HG03025 (cell line): ENCODE data around the gene TMPRSS11E.
"Not testable (repeated sequence)": the region's sequence is repeated elsewhere in the genome, so short reads cannot be mapped to it uniquely, and the experiment has no call there.

ENCODE experiments used
- ATAC-seq: cut with Tn5 transposase; IDR thresholded peaks from one replicate; pipeline ENCODE4 v1.9.1; 2021; ENCODE audit warnings: mild to moderate bottlenecking, moderate library complexity; ENCODE audit not compliant: unreplicated experiment, low FRiP score

TMPRSS11E gene

DNA sequence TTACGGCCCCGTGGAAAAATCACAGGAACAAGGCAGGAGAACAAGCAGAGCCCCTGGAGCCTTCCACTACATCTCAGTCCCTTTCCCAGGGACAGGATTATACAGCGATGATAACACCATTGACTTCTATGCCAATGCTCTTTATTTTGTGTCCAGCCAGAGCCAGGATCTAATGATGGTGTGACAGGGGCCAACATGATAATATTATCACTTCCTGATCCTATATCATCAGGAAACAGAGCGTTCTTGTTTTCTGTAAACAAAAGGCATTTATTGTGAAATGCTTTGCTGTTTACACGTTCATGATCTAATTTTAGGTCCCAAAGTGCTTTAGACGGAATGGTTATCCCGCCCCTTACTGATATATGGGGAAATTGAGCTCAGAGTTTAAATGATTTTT, 12.8 kb downstream of the TMPRSS11E start:
- ATAC-seq: no peak

DNA sequence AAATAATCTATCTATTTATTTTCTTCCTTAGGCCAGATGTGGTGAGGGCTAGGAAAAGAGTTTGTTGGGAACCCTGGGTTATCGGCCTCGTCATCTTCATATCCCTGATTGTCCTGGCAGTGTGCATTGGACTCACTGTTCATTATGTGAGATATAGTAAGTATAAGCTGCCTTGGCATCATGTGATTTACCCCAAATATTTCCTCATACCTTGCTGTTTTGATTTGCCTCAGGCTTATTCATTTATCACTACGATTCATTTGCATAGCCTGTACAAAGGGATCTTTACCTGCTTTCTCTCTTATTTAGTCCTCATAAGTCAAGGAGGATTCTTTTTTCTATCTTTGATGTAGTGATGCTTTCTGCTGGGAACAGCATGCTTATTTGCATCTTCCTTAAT, 14.5 kb downstream of the TMPRSS11E start:
- no peak for ATAC-seq

DNA sequence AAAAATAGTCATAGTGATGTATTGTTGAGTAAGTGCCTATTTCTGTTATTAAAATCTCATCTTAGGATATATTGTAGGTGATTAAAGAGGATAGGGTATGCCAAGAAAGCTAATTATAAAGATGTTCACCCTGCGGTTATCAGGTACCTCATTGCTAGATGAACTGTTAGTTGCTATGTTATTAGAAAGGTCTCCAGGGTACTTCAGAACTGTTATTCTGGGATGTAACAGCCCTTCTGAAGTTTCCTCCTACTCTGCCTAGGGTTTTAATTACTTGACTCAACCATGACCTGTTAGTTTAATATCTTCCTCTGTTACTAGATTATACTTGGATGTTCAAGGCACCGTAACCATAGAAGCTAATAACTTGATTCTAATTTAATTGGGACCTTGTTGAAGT, 15.4 kb downstream of the TMPRSS11E start:
- ATAC-seq: no peak

DNA sequence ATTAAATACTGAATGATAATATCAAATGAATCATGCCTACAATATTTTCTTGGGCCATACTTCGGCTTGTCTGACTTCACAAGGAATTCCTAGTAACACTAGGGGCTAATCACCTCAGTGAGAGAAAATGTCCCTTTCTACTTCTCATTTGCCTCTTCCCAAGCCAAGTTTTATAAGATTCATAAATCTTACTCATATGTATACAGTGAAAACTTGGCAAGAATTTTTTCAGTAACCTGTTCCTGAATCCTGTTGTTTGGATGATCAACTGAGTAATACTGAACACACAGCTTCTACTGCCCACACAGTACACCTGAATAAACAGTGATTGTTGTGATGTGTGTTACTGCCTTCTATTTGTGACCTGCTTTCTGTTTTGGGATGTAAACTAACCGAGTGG, 16.5 kb downstream of the TMPRSS11E start:
- ATAC-seq: no peak

DNA sequence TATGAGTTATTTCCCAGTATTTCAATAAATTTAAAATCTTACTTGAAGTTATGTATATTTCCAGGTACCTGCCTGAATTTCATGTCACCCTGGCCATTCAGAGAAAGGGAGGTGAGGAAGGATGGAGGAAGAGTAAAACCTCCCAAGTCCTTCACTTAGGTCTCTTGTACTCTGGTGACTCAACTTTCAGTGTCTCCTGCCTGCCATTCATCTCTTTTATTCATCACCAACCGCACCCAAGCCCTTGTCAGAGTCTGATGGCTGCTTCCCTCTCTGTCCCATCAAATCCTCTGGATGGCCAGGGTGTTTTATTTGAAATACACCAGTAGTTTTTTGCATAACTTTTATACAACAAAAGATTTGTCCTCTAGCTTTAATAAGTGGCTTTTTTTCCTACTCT, 17.8 kb downstream of the TMPRSS11E start:
- no peak for ATAC-seq

DNA sequence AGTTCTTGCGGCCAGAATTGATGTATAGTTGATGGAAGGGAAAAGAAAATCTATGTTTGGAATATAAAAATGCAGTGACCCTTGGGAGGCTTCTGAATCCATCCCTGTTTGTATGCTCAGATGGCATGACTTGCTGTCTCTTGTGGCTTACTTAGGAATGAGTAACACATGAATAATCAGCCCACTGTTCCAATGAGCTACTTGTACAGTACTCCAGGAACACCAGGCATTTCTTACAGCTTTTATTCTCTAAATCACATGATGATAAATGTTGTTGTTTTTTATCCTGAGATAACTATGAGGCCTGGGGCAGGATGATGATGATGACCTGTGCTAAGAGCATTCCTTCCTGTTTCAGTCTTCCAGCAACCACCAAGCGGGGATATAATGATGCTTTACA, 18.9 kb downstream of the TMPRSS11E start:
- no peak for ATAC-seq

DNA sequence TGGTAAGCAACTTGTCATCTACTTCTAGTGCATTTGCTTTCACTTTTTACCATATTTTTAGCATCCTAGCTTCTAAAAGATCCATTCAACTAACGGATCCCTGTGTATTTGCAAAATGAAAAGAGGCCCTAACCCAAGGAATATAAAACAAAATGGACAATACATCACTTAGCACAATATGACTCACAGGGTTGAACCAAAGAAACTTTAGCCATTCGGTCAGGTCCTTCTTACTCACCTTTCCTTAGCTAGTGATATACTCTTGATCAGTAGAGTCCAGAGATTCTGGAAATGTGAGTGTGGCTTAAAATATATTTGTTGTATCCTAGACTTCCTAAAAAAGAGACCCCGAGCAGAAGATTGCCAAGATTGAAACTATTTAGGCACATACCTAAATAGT, 19.5 kb downstream of the TMPRSS11E start:
- no peak for ATAC-seq

DNA sequence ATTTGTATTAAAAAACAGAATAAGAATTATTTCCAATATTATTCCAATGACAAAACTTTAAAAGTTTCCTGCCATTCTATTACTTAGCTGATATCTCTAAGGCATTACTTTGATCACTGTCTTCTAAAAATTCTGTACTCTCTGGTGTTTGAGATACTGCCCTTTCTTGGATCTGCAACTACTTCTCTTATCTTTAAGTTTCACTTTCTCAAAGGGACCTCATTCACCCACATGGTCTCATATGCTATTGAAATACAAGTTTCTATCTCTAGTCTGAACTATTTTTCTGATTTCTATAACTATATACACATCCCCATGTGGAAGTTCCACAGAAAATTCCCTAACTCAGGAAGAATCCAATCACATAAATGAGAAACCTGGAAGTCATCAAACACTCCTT, 22.2 kb downstream of the TMPRSS11E start:
- peak; percentile 93 for ATAC-seq

DNA sequence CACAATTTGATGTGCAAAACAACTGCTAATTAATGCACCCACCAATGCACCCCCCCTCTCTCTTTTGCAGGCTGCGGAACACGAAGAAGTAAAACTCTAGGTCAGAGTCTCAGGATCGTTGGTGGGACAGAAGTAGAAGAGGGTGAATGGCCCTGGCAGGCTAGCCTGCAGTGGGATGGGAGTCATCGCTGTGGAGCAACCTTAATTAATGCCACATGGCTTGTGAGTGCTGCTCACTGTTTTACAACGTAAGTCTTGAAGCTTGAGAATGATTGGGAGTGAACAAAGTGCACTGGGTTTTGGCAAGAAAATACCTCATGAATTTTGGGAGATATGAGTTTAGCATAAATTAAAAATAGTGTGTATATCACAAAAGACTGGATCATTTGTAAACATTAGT, 28.9 kb downstream of the TMPRSS11E start:
- no peak for ATAC-seq

DNA sequence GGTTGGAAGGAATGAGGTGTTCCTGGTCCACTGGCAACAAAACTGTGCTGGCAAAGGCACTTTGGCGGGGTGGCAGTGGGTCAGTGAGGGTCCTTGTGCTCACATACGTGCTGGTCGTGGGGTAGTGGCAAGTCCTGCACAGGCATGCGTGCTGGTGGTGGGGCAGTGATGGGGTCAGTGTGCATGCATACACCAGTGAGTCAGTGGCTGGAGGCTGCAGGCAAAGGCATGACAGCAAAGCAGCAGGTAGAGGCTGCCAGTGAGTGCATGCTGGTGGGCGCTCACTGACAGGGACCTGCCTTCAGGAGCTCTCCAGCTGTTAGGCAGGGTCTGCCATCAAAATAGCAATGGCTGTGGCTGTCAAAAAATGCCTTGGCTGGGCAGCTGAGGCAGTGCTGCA, 42.1 kb downstream of the TMPRSS11E start:
- ATAC-seq: no peak

DNA sequence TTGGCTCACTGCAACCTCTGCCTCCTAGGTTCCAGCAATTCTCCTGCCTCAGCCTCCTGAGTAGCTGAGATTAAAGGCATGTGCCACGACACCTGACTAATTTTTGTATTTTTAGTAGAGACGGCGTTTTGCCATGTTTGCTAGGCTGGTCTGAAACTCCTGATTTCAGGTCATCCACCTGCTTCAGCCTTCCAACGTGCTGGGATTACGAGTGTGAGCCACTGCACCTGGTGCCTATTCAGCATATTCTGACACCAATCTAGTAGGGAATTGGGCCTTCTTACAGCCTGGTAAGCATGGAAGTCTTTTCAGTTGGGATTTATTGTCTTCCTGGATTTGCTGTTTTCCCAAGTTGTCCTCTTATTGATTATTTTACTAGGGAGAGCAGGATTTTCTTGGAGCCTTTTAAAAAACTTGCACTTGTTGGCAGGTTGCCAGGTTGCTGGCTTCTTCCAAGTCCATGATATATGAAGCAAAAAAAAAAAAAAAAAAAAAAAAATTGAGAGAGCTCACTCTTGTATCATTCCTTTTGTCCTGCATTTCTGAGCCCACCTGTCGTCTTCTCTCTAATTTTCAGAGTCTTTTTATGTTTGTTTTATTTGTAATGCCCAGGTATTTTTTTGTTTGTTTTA, 43.7 kb downstream of the TMPRSS11E start:
- ATAC-seq: no peak

DNA sequence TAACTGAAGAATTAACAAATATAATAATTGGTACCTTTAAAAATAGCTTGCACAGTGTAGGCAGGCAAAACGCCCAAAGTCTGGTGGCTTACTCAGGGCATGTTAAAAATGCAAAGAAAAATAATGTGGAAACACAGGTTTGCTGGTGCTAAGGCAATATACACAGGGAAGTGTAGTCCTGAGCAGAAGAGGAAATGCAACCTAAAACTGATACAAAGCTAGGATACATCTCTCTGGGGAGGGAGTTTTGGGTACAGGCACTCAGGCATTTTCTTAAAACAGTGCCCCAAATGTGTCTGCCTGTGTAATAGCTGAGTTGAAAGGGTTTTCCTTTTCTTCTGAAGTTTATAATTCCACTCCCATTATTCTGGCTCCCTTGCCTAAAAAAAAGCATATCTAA, 47.4 kb downstream of the TMPRSS11E start:
- no peak for ATAC-seq

DNA sequence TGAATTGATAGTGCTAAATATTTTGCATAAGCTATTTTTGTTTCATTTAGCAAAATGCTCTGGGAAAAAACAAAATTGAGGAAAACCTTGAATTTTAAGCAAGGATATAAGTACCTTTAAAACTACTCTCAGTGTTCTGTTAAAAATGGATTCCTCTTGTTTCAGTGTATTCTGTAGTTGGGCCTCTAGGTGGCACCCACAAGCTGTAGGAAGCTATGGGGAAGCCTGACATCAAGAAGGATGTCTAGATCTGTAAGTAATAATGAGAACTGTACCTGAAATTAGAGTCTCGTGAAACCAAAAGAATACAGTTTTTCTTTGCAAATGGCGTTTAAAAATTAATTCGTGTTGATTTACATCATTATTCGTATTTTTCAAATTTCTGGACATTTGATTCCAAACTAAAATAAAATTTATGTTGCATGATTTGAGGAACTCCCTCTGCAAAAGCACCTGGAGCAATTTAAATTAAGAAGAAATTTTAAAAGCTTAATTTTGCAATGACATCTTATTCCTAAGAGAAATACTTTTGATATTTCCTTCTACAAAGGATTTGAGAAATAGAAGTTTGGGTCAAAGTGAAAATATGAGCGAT, 51.2 kb downstream of the TMPRSS11E start:
- ATAC-seq: peak; percentile 79

DNA sequence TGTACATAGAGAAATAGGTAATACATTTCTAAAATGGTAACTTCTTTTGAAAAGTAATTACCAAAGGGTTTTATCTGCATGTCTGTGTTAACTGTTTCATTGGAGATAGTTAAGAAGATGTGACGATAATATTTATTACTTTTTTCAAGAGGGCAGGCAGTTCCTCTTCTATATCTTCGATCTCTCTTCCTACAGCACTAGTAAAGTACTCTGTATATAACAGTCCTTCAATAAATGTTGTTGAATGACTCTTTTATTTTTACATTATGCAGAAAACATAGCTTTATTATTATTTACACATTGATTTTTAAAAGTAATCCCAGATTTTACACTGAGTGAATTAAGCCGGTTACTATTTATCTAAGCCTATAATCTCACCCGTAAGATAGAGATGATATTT, 51.8 kb downstream of the TMPRSS11E start:
- no peak for ATAC-seq

DNA sequence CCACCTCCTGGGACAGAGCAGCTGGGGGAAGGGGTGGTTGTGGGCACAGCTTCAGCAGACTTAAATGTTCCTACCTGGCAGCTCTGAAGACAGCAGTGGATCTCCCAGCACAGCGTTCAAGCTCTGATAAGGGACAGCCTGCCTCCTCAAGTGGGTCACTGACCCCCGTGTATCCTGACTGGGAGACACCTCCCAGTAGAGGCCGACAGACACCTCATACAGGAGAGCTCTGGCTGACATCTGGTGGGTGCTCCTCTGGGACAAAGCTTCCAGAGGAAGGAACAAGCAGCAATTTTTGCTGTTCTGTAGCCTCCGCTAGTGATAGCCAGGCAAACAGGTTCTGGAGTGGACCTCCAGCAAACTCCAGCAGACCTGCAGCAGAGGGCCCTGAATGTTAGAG, 56.2 kb downstream of the TMPRSS11E start:
- ATAC-seq: not testable (repeated sequence)

DNA sequence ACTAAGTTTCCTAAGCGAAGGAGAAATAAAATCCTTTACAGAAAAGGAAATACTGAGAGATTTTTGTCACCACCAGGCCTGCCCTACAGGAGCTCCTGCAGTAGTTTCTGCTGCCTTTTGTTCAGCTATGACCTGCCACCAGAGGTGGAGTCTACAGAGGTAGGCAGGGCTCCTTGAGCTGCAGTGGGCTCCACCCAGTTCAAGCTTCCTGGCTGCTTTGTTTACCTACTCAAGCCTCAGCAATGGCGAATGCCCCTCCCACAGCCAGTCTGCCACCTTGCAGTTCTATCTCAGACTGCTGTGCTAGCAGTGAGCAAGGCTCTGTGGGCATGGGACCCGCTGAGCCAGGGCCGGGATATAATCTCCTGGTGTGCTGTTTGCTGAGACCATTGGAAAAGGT, 57.6 kb downstream of the TMPRSS11E start:
- ATAC-seq: not testable (repeated sequence)

DNA sequence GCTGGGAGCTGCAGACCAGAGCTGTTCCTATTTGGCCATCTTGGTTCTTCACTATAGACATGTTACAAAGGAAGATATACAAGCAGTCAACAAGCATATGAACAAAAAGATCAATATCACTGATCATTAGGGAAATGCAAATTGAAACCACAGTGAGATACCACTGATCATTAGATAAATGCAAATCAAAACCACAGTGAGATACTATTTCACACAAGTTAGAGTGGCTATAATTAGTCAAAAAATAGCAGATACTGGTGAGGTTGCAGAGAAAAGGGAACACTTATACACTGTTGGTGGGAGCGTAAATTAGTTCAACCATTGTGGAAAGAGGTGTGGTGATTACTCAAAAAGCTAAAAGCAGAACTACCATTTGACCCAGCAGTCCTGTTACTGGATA, 58.2 kb downstream of the TMPRSS11E start:
- not testable (repeated sequence) for ATAC-seq

DNA sequence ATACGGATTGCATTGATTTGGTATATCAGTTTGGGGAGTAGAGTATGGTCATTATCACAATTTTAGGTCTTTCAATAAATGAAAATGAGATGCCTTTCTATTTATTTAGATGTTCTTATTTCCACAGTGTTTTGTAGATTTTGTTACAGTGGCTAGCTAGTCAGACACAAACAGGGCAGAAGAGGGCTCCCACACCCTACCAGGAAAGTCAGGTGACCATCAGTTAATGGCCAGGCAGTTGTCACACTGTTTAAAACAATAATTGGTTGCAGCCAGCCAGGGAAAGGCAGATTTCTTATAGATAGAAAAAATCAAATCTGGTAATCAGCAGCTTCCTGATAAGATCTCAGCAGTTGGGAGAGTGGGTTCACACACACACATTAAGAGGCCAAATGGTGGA, 71.6 kb downstream of the TMPRSS11E start:
- no peak for ATAC-seq

DNA sequence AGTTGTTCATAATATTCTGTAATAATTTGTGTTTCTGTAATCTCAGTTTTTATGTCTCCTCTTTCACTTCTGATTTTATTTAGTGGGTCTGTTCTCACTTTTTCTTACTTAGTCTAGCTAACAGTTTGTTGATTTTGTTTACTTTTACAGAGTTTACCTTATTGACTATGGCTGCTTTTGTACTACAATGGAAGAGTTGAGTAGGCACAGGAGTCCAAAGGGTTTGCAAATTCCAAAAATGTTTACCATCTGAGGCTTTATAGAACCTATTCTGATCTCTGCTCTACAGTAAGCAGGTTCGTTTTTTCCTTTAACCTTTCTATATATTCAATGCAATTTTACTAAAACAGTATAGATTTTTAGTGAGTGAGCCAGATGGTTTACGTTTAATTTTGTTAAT, 73.7 kb downstream of the TMPRSS11E start:
- no peak for ATAC-seq

DNA sequence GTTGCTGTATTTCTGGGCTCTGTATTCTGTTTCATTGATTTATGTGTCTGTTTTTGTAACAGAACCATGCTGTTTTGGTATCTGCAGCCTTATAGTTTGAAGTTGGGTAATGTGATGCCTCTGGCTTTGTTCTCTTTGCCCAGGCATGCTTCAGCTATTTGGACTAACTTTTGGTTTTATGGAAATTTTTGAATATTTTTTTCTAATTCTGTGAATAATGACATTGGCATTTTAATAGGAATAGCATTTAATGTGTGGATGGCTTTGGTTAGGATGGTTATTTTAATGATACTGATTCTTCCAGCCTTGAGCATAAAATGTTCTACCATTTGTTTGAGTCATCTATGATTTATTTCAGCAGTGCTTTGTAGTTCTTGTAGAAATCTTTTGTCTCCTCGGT, 75.0 kb downstream of the TMPRSS11E start:
- ATAC-seq: not testable (repeated sequence)

DNA sequence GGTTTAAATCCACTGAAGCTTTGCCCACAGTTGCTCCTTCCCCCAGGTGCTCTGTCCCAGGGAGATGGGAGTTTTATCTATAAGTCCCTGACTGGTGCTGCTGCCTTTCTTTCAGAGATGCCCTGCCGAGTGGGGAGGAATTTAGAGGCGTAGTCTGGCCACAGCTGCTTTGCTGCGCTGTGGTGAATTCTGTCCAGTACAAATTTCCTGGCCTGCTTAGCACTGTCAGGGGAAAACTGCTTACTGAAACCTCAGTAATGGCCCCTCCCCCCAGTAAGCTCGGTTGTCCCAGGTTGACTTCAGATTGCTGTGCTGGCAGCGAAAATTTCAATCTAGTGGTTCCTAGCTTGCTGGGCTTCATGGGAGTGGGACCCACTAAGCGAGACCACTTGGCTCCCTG, 88.7 kb downstream of the TMPRSS11E start:
- no peak for ATAC-seq

DNA sequence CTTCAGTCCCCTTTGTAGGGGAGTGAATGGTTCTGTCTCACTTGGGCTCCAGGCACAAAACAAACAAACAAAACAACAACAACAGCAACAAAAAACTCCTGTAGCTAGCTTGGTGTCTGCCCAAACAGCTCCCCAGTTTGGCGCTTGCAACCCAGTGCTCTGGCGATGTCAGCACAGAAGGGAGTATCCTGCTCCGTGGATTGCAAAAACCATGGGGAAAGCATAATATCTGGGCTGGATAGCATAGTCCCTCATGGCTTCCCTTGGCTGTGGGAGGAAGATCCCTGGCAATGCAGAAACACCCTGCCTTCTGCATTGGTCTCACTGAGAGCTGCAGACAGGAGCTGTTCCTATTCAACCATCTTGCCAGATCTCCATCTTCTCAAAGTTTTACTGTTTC, 89.1 kb downstream of the TMPRSS11E start:
- no peak for ATAC-seq

DNA sequence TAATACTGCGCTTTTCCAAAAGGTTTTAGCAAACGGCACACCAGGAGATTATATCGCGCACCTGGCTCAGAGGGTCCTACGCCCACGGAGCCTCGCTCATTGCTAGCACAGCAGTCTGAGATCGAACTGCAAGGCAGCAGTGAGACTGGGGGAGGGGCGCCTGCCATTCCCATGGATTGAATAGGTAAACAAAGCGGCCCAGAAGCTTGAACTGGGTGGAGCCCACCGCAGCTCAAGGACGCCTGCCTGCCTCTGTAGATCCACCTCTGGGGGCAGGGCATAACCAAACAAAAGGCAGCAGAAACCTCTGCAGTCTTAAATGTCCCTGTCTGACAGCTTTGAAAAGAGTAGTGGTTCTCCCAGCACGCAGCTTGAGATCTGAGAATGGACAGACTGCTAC, 95.5 kb downstream of the TMPRSS11E start:
- ATAC-seq: not testable (repeated sequence)
